DMS53 treated with DMSO at 0.1 percent for 48 hours (cell line): ENCODE data around the gene PPM1E.
"Not testable (repeated sequence)": the region's sequence is repeated elsewhere in the genome, so short reads cannot be mapped to it uniquely, and the experiment has no call there.

ENCODE experiments used
- DNase-seq: peaks from one replicate; lab custom pipeline; 2025; ENCODE audit not compliant: unreplicated experiment; lab: John Stamatoyannopoulos, UW

Gene PPM1E

GRCh38 chr17:58778482-58778881 is 22.8 kb downstream of the PPM1E start:
- DNase-seq: not testable (repeated sequence)

- DNase-seq: no peak
Observed at GRCh38 chr17:58779446-58779845, 23.8 kb downstream of the PPM1E start.

GRCh38 chr17:58783380-58783779 is 27.7 kb downstream of the PPM1E start:
- DNase-seq: peak; percentile 18

GRCh38 chr17:58785097-58785496 is 29.4 kb downstream of the PPM1E start:
- no peak for DNase-seq

GRCh38 chr17:58786586-58787295 is 31.1 kb downstream of the PPM1E start:
- no peak for DNase-seq

GRCh38 chr17:58788199-58788598 is 32.5 kb downstream of the PPM1E start:
- DNase-seq: no peak

GRCh38 chr17:58789160-58789559 is 33.5 kb downstream of the PPM1E start:
- no peak for DNase-seq

- no peak for DNase-seq
Observed at GRCh38 chr17:58789831-58790230, 34.2 kb downstream of the PPM1E start.

GRCh38 chr17:58794508-58794907 is 38.9 kb downstream of the PPM1E start:
- not testable (repeated sequence) for DNase-seq

- DNase-seq: no peak
Observed at GRCh38 chr17:58802188-58802587, 46.5 kb downstream of the PPM1E start.

GRCh38 chr17:58806046-58806445 is 50.4 kb downstream of the PPM1E start:
- DNase-seq: no peak

GRCh38 chr17:58808609-58809563 is 53.2 kb downstream of the PPM1E start:
- no peak for DNase-seq

- DNase-seq: no peak
Observed at GRCh38 chr17:58809564-58809936, 53.9 kb downstream of the PPM1E start.

GRCh38 chr17:58811290-58811689 is 55.6 kb downstream of the PPM1E start:
- no peak for DNase-seq

- no peak for DNase-seq
Observed at GRCh38 chr17:58813712-58814111, 58.1 kb downstream of the PPM1E start.

GRCh38 chr17:58818654-58819053 is 63.0 kb downstream of the PPM1E start:
- DNase-seq: peak; percentile 12

GRCh38 chr17:58822148-58823050 is 66.7 kb downstream of the PPM1E start:
- DNase-seq: no peak

GRCh38 chr17:58823051-58823525 is 67.4 kb downstream of the PPM1E start:
- DNase-seq: no peak

GRCh38 chr17:58829172-58829637 is 73.6 kb downstream of the PPM1E start:
- DNase-seq: peak; percentile 69

GRCh38 chr17:58831780-58832179 is 76.1 kb downstream of the PPM1E start:
- DNase-seq: no peak

- no peak for DNase-seq
Observed at GRCh38 chr17:58832514-58832913, 76.9 kb downstream of the PPM1E start.
